Keratinocyte (primary cell): ENCODE data around the gene CDKN1A. TPM values are rescaled to one million over a fixed set of nuclear protein-coding genes. Genes with fewer than 3 reads are reported as not detected.

Experiments
- DNase-seq: peaks from one replicate; pipeline ENCODE4 v3.0.0-alpha.2; 2011; ENCODE audit warnings: low read depth, missing footprints, low spot score
- FAIRE-seq: peaks from 2 replicates; lab custom pipeline; 2011; peaks lifted over from hg19 to GRCh38; lab: Jason Lieb, UNC
- H2AFZ ChIP-seq: 2 replicates; pipeline ENCODE4 v1.6.0; 2012; ENCODE audit warnings: low read length, control low read depth, inconsistent platforms; ENCODE audit not compliant: control insufficient read depth
- H3K27ac ChIP-seq: 2 replicates; pipeline ENCODE4 v1.5.1; 2011; ENCODE audit warnings: low read length; ENCODE audit not compliant: control insufficient read depth, insufficient read depth
- H3K27me3 ChIP-seq: 3 replicates; pipeline ENCODE4 v1.6.0; 2011; ENCODE audit warnings: low read length; ENCODE audit not compliant: control insufficient read depth, insufficient read depth; ENCODE audit errors: extremely low read depth
- H3K36me3 ChIP-seq, 2 experiments: 2 replicates in 1 of 2; 3 replicates in 1 of 2; pipeline ENCODE4 v1.5.1; 2011; ENCODE audit warnings: low read length in 2 of 2, mild to moderate bottlenecking in 1 of 2; ENCODE audit not compliant: control insufficient read depth in 2 of 2, insufficient read depth in 2 of 2; ENCODE audit errors: extremely low read depth in 1 of 2
- H3K4me1 ChIP-seq: 3 replicates; pipeline ENCODE4 v1.5.1; 2011; ENCODE audit warnings: low read length; ENCODE audit not compliant: control insufficient read depth, insufficient read depth; ENCODE audit errors: extremely low read depth
- H3K4me2 ChIP-seq: 3 replicates; pipeline ENCODE4 v1.6.0; 2011; ENCODE audit warnings: low read depth, low read length; ENCODE audit not compliant: control insufficient read depth, insufficient read depth; ENCODE audit errors: extremely low read depth
- H3K4me3 ChIP-seq, 3 experiments: fragments of 200-600 bp in 1 of 3; sonication (generic) in 1 of 3; 2 replicates in 2 of 3; 3 replicates in 1 of 3; pipeline ENCODE4 v1.5.1; 2011 to 2016; ENCODE audit warnings: low read length in 3 of 3, mild to moderate bottlenecking in 3 of 3, control low read depth in 2 of 3, inconsistent platforms in 1 of 3, low read depth in 1 of 3, mixed read lengths in 1 of 3, mixed run types in 1 of 3, moderate library complexity in 1 of 3; ENCODE audit not compliant: control insufficient read depth in 2 of 3, insufficient read depth in 2 of 3; ENCODE audit errors: extremely low read depth in 1 of 3
- H3K79me2 ChIP-seq: 2 replicates; pipeline ENCODE4 v1.6.0; 2012; ENCODE audit warnings: low read length; ENCODE audit not compliant: control insufficient read depth, insufficient read depth
- H3K9ac ChIP-seq: 3 replicates; pipeline ENCODE4 v1.6.0; 2011; ENCODE audit warnings: low read length; ENCODE audit not compliant: control insufficient read depth, insufficient read depth; ENCODE audit errors: extremely low read depth
- H3K9me1 ChIP-seq: 3 replicates; pipeline ENCODE4 v1.6.0; 2011; ENCODE audit warnings: low read length; ENCODE audit not compliant: control insufficient read depth, insufficient read depth; ENCODE audit errors: extremely low read depth
- H3K9me3 ChIP-seq: 2 replicates; pipeline ENCODE4 v1.5.1; 2012; ENCODE audit warnings: low read depth, low read length; ENCODE audit not compliant: control insufficient read depth
- H4K20me1 ChIP-seq: 3 replicates; pipeline ENCODE4 v1.6.0; 2011; ENCODE audit warnings: low read length; ENCODE audit not compliant: control insufficient read depth, insufficient read depth; ENCODE audit errors: extremely low read depth
- CTCF ChIP-seq, 3 experiments: IDR thresholded peaks in 1 of 3; conservative IDR thresholded peaks in 1 of 3; optimal IDR thresholded peaks in 1 of 3; 2 replicates in 2 of 3; 3 replicates in 1 of 3; pipeline versions ENCODE3 to v1.5.1; 2011; ENCODE audit warnings: low read length in 3 of 3, mild to moderate bottlenecking in 3 of 3, moderate library complexity in 2 of 3, control low read depth in 1 of 3, inconsistent platforms in 1 of 3; ENCODE audit not compliant: insufficient read depth in 2 of 3; ENCODE audit errors: extremely low read depth in 1 of 3
- EZH2 ChIP-seq: IDR thresholded peaks from one replicate; pipeline ENCODE4 v1.6.1; 2012; ENCODE audit warnings: inconsistent platforms, mild to moderate bottlenecking, low read length, moderate library complexity
- dilution Hi-C: fragments of 300-500 bp; cut with MboI; formaldehyde crosslinking; loops from one replicate; pipeline ENCODE4 v1.7.0; 2020; ENCODE audit warnings: low sequenced_read_pairs; ENCODE audit not compliant: extremely low pct_ligation_motif_present
- polyA plus RNA-seq, 5 experiments: library from polyadenylated mRNA; depleted of rRNA in 3 of 5; stranded (reverse) in 3 of 5; stranded (forward) in 1 of 5; unstranded in 1 of 5; fragments of >200 nt; gene quantifications; 1 replicate in 1 of 5; 2 replicates in 3 of 5; 3 replicates in 1 of 5; pipeline versions ENCODE4 v1.2.1 to v1.2.3, GENCODE V29; 2011 to 2012; ENCODE audit warnings: missing spikeins in 2 of 5, low read depth in 1 of 5, low replicate concordance in 1 of 5

The CDKN1A gene
- polyA plus RNA-seq, 1 donor (not counting 4 experiments of a cell fraction or from before 2014, with no cell fraction given), result 185 TPM

DNA sequence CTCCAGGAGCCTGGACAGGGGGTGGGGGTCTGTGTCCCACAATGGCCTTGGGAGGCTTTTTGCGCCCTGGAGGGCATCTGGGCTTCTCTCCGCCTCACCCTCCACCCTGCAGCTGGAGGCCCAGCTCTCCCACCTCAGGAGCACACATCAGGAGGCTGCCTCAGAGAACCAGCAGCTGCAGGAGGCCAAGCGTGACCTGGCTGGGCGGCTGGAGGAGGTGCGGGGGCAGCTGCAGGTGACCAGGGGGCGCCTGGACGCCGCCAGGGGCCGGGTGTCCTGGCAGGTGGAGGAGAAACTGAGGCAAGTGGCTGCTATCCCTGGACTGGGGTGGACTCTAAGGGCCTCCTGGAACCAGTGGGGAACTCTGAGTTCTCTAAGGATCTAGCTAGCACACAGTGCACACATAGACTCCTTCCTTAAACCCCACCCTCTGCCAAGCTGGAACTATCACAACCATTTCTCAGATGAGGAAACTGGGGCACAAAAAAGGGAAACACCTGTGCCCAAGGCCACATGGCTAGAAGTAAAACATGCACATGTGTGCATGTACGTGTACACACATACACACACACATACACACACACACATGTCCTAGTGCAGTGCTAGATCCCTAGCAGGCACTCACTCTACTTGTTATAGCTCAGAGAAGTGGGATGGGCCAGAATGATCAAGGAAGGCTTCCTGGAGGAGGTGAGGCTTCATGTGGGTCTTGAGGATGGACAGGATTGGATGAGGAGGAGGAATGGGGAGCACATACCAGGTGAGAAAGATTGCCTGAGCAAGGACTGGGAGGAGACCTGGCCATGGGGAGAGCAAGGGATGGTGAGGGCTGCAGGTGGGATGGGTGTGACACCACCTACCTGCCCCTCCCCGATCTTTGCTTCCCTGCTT lies 42.0 kb downstream of the CDKN1A start:
- Histone ChIP-seq H3K4me1 (peaks cover 16% of the 10 kb centered on the region), H3K9me3 (no peaks in the 10 kb centered on the region), H3K9me1 (no peaks in the 10 kb centered on the region), H3K4me3 (no peak overlapping the region), H3K27me3 (peaks cover 8% of the 10 kb centered on the region), H3K27ac (no peak overlapping the region), H3K79me2 (no peaks in the 10 kb centered on the region), H4K20me1 (no peaks in the 10 kb centered on the region), H3K9ac (no peak overlapping the region), H3K4me2 (no peak overlapping the region), H2AFZ (no peak overlapping the region), H3K36me3 (no peaks in the 10 kb centered on the region)
- dilution Hi-C loops, result no loop called here
- DNase-seq (no peak), FAIRE-seq (no peak)
- TF ChIP-seq EZH2, result no peak
- no peak for TF ChIP-seq CTCF (optimal IDR thresholded peaks at IDR 0.05 in 1 of 3, IDR thresholded peaks at IDR 0.05 in 1 of 3, conservative IDR thresholded peaks at IDR 0.05 in 1 of 3; ENCODE audit: extremely low read depth in 1 of 3, insufficient read depth in 2 of 3, low read length in 3 of 3)

GRCh38 chr6:36721369-36722140 lies 43.0 kb downstream of the CDKN1A start:
- H3K9me3 ChIP-seq, result no peaks in the 10 kb centered on the region
- dilution Hi-C loops, result no loop called here
- H2AFZ ChIP-seq, result no peak overlapping the region
- H3K27me3 ChIP-seq, result peaks cover 8% of the 10 kb centered on the region
- no peaks in the 10 kb centered on the region for H4K20me1 ChIP-seq
- H3K79me2 ChIP-seq, result no peaks in the 10 kb centered on the region
- H3K4me3 ChIP-seq, result no peak overlapping the region
- no peaks in the 10 kb centered on the region for H3K36me3 ChIP-seq
- H3K4me2 ChIP-seq, result no peak overlapping the region
- DNase-seq (no peak), FAIRE-seq (no peak)
- no peak overlapping the region for H3K9ac ChIP-seq
- peaks cover 12% of the 10 kb centered on the region for H3K4me1 ChIP-seq
- no peak overlapping the region for H3K27ac ChIP-seq
- H3K9me1 ChIP-seq, result no peaks in the 10 kb centered on the region
- no peak for TF ChIP-seq EZH2
- TF ChIP-seq CTCF (optimal IDR thresholded peaks at IDR 0.05 in 1 of 3, IDR thresholded peaks at IDR 0.05 in 1 of 3, conservative IDR thresholded peaks at IDR 0.05 in 1 of 3; ENCODE audit: extremely low read depth in 1 of 3, insufficient read depth in 2 of 3, low read length in 3 of 3), result no peak
